HCT116 (cell line): ENCODE measurements around the gene TMEM61. TPM values are rescaled to one million over a fixed set of nuclear protein-coding genes. Genes with fewer than 3 reads are reported as not detected.
"Not testable (repeated sequence)": the region's sequence is repeated elsewhere in the genome, so short reads cannot be mapped to it uniquely, and the experiment has no call there.

Experiments used
- ATAC-seq: fragments of 200-7000 bp; cut with Tn5 transposase; 2 replicates; pipeline ENCODE4 v1.9.1; 2020; ENCODE audit warnings: mild to moderate bottlenecking, moderate library complexity
- BruUV-seq: library from RNA; stranded (reverse); fragments of 400-500 nt; replicated peaks from 2 replicates; lab custom pipeline; 2021; lab: Mats Ljungman, UMichigan
- CTCF ChIA-PET: fragments of 300-600 bp; sonication (Branson Sonifier 250); formaldehyde crosslinking; loops from one replicate; lab custom pipeline; 2021; ENCODE audit warnings: antibody characterized with exemption; lab: Charles Lee
- POLR2A ChIA-PET: fragments of 300-600, 350-600 bp; sonication (Branson Sonifier 250); formaldehyde crosslinking; loops from one replicate; lab custom pipeline; 2021; ENCODE audit warnings: antibody characterized with exemption; lab: Charles Lee
- RAD21 ChIA-PET, 2 experiments: fragments of 300-600 bp; sonication (Branson Sonifier 250); formaldehyde crosslinking; loops; one replicate each; lab custom pipeline; 2023; ENCODE audit warnings: low total read pairs in 2 of 2; ENCODE audit not compliant: uncharacterized antibody in 2 of 2, unreplicated experiment in 2 of 2, low non-redundant PET in 1 of 2; lab: Charles Lee
- DNase-seq: peaks from one replicate; pipeline ENCODE4 v3.0.0-alpha.2; 2010; ENCODE audit warnings: low read depth, low spot score
- H2AFZ ChIP-seq: fragments of 200-600 bp; shearing (Covaris generic), sonication (generic); 2 replicates; pipeline ENCODE4 v1.6.1; 2017; ENCODE audit warnings: low read depth, mixed run types, mixed read lengths, antibody characterized with exemption, low read length; ENCODE audit not compliant: poor library complexity, severe bottlenecking
- H3K27ac ChIP-seq: 2 replicates; pipeline ENCODE4 v1.5.1; 2012; ENCODE audit warnings: low read depth, low read length
- H3K27me3 ChIP-seq: fragments of 200-600 bp; sonication (generic); 2 replicates; pipeline ENCODE4 v1.6.1; 2016; ENCODE audit warnings: mixed run types, low read length, mixed read lengths; ENCODE audit not compliant: insufficient read depth
- H3K36me3 ChIP-seq, 2 experiments: fragments of 200-500 bp in 1 of 2; fragments of 200-600 bp in 1 of 2; sonication (Bioruptor generic) in 1 of 2; sonication (generic) in 1 of 2; 2 replicates each; pipeline versions ENCODE4 v1.5.1 to v1.6.1; 2014 to 2016; ENCODE audit warnings: low read length in 2 of 2, inconsistent platforms in 1 of 2, mixed read lengths in 1 of 2, mixed run types in 1 of 2; ENCODE audit not compliant: insufficient read depth in 2 of 2, control insufficient read depth in 1 of 2
- H3K4me1 ChIP-seq, 2 experiments: fragments of 200-600 bp in 1 of 2; sonication (generic) in 1 of 2; 2 replicates each; pipeline versions ENCODE4 v1.5.1 to v1.6.1; 2012 to 2017; ENCODE audit warnings: low read length in 2 of 2, inconsistent platforms in 1 of 2, mild to moderate bottlenecking in 1 of 2, mixed read lengths in 1 of 2, mixed run types in 1 of 2, moderate library complexity in 1 of 2; ENCODE audit not compliant: insufficient read depth in 2 of 2, control insufficient read depth in 1 of 2
- H3K4me2 ChIP-seq: fragments of 200-600 bp; sonication (generic); 2 replicates; pipeline ENCODE4 v1.6.1; 2017; ENCODE audit warnings: mixed run types, low read length, mixed read lengths
- H3K4me3 ChIP-seq, 2 experiments: fragments of 200-600 bp in 1 of 2; sonication (generic) in 1 of 2; replicated peaks in 1 of 2; 2 replicates each; pipeline ENCODE4 v1.5.1; 2011 to 2016; ENCODE audit warnings: low read length in 2 of 2, control low read depth in 1 of 2, low read depth in 1 of 2, mild to moderate bottlenecking in 1 of 2, mixed read lengths in 1 of 2, mixed run types in 1 of 2
- H3K79me2 ChIP-seq: fragments of 200-600 bp; sonication (generic); 2 replicates; pipeline ENCODE4 v1.6.1; 2017; ENCODE audit warnings: mild to moderate bottlenecking, mixed run types, low read length, moderate library complexity, mixed read lengths; ENCODE audit not compliant: insufficient read depth
- H3K9ac ChIP-seq: fragments of 200-600 bp; sonication (generic); 2 replicates; pipeline ENCODE4 v1.6.1; 2016; ENCODE audit warnings: low read length, mixed read lengths
- H3K9me2 ChIP-seq: fragments of 200-600 bp; sonication (generic), shearing (Covaris generic); 2 replicates; pipeline ENCODE4 v1.6.1; 2017; ENCODE audit warnings: mixed run types, mild to moderate bottlenecking, moderate library complexity; ENCODE audit not compliant: insufficient read depth
- H3K9me3 ChIP-seq, 2 experiments: fragments of 200-500 bp in 1 of 2; fragments of 200-600 bp in 1 of 2; sonication (Bioruptor generic) in 1 of 2; sonication (generic) in 1 of 2; 2 replicates each; pipeline ENCODE4 v1.6.1; 2014 to 2017; ENCODE audit warnings: low read length in 2 of 2, mixed read lengths in 2 of 2, inconsistent platforms in 1 of 2, low read depth in 1 of 2, mild to moderate bottlenecking in 1 of 2, mixed run types in 1 of 2, moderate library complexity in 1 of 2; ENCODE audit not compliant: control insufficient read depth in 1 of 2, insufficient read depth in 1 of 2
- H4K20me1 ChIP-seq: fragments of 200-600 bp; sonication (generic), shearing (Covaris generic); 2 replicates; pipeline ENCODE4 v1.6.1; 2017; ENCODE audit warnings: mixed run types, mild to moderate bottlenecking, moderate library complexity; ENCODE audit not compliant: insufficient read depth
- CBX3 ChIP-seq: IDR thresholded peaks from 2 replicates; pipeline ENCODE4 v1.6.1; 2012; ENCODE audit warnings: low read depth
- CTCF ChIP-seq, 3 experiments: fragments of 200-600 bp in 1 of 3; sonication (generic) in 1 of 3; IDR thresholded peaks in 2 of 3; conservative IDR thresholded peaks in 1 of 3; 2 replicates each; pipeline ENCODE4 v1.5.1; 2012 to 2017; ENCODE audit warnings: low read depth in 2 of 3, low read length in 2 of 3, antibody characterized with exemption in 1 of 3, borderline replicate concordance in 1 of 3, control low read depth in 1 of 3, mild to moderate bottlenecking in 1 of 3, mixed read lengths in 1 of 3, mixed run types in 1 of 3, moderate library complexity in 1 of 3; ENCODE audit not compliant: insufficient read depth in 1 of 3
- EZH2 ChIP-seq: fragments of 200-600 bp; sonication (generic); IDR thresholded peaks from 2 replicates; pipeline ENCODE4 v1.6.1; 2017; ENCODE audit warnings: antibody characterized with exemption, mixed run types
- POLR2A ChIP-seq: IDR thresholded peaks from 2 replicates; pipeline ENCODE4 v1.7.0; 2011; ENCODE audit warnings: borderline replicate concordance; ENCODE audit not compliant: insufficient read depth, insufficient read length; ENCODE audit errors: extremely low read depth
- RAD21 ChIP-seq: IDR thresholded peaks from 2 replicates; pipeline ENCODE4 v1.6.1; 2012; ENCODE audit warnings: low read depth, mild to moderate bottlenecking
- SIN3A ChIP-seq: IDR thresholded peaks from 2 replicates; pipeline ENCODE4 v1.6.1; 2012; ENCODE audit warnings: low read depth
- SP1 ChIP-seq: IDR thresholded peaks from 2 replicates; pipeline ENCODE4 v1.6.1; 2012; ENCODE audit warnings: low read depth
- ZBTB33 ChIP-seq: IDR thresholded peaks from 2 replicates; pipeline ENCODE4 v1.6.1; 2011; ENCODE audit warnings: mild to moderate bottlenecking, low read length, moderate library complexity; ENCODE audit not compliant: insufficient replicate concordance; ENCODE audit errors: extremely low read depth
- intact Hi-C: fragments of 100-400 bp; cut with micrococcal nuclease; formaldehyde crosslinking; loops from 2 replicates; pipeline ENCODE4 v1.10.0; 2022
- total RNA-seq: library from RNA; stranded (reverse); gene quantifications from one replicate; pipeline ENCODE4 v1.2.1, GENCODE V29; 2021; ENCODE audit not compliant: unreplicated experiment

Gene TMEM61
- total RNA-seq, 1 experiment from 2014 or later = 4.4 TPM

- Histone ChIP-seq H3K27ac (no peak overlapping the region), H3K79me2 (no peaks in the 10 kb centered on the region), H3K9ac (no peak overlapping the region), H3K27me3 (no peaks in the 10 kb centered on the region), H3K9me2 (no peaks in the 10 kb centered on the region; the same call in 1 of the 2 replicates), H3K4me3 (no peak overlapping the region), H2AFZ (no peak overlapping the region), H3K4me1 (no peaks in the 10 kb centered on the region)
- ATAC-seq (no peak), DNase-seq (no peak)
- ChIA-PET CTCF (interaction anchor here (1.0 kb wide), 1 partner anchor 84 kb away, joined by 5 read pairs; no protein-coding TSS in a partner anchor), RAD21 (no interaction called here)
- intact Hi-C loops = no loop called here
- BruUV-seq = no TSS peak
- TF ChIP-seq ZBTB33 (no peak), SIN3A (no peak), EZH2 (no peak), SP1 (no peak), POLR2A (no peak)
- TF ChIP-seq, all 23 proteins: peak for 0
- Histone ChIP-seq H4K20me1 (no peaks in the 10 kb centered on the region), H3K36me3 (no peaks in the 10 kb centered on the region), H3K9me3 (no peaks in the 10 kb centered on the region), H3K4me2 (no peak overlapping the region)
- POLR2A ChIA-PET = no interaction called here
These were observed 43.0 kb upstream of the TMEM61 start for GRCh38 chr1:54937469-54937868.

GRCh38 chr1:54938955-54939354 is 41.5 kb upstream of the TMEM61 start:
- H3K9me3 ChIP-seq, H3K27me3 ChIP-seq, H3K36me3 ChIP-seq, H4K20me1 ChIP-seq, H3K79me2 ChIP-seq, H3K9me2 ChIP-seq, intact Hi-C loops, H3K9ac ChIP-seq, H3K4me1 ChIP-seq, H3K4me2 ChIP-seq, POLR2A ChIA-PET, H3K27ac ChIP-seq, BruUV-seq, CTCF ChIA-PET, DNase-seq, RAD21 ChIA-PET, H3K4me3 ChIP-seq: not testable (repeated sequence)
- TF ChIP-seq CTCF (IDR thresholded peaks at IDR 0.05 in 2 of 3, conservative IDR thresholded peaks at IDR 0.05 in 1 of 3; ENCODE audit: borderline replicate concordance in 1 of 3, insufficient read depth in 1 of 3, low read depth in 2 of 3, low read length in 2 of 3) (peak in 2 of 3 experiments; percentile 11 to 17; a peak in 1 of 6 replicates), RAD21 (0 out of 2 replicates have a peak, but pooled peaks have one; percentile 8), CBX3 (0 out of 2 replicates have a peak, but pooled peaks have one; percentile 39)
- ATAC-seq = peak; percentile 49; the same call in 1 of the 2 replicates
- peak overlapping the region; percentile 29 for H2AFZ ChIP-seq
